HEK293 (cell line): ENCODE measurements around the gene SAP30.
A peak's percentile ranks its signal among the peaks of the same experiment; 100 is the strongest.

Source experiments
- CTCF ChIA-PET: fragments of 350-600 bp; formaldehyde crosslinking; extraction: SDS; loops from one replicate; lab custom pipeline; 2021; ENCODE audit warnings: antibody characterized with exemption; lab: Yijun Ruan, JAX
- POLR2A ChIA-PET: fragments of 300-600 bp; formaldehyde crosslinking; extraction: SDS; loops from one replicate; lab custom pipeline; 2020; ENCODE audit warnings: antibody characterized with exemption, inconsistent platforms; lab: Yijun Ruan, JAX
- H3K27ac ChIP-seq: fragments of 200-500 bp; sonication (Bioruptor generic); 2 replicates; pipeline ENCODE4 v1.5.1; 2014; ENCODE audit warnings: low read depth, low read length, control low read depth, inconsistent platforms; ENCODE audit errors: extremely low read depth
- H3K36me3 ChIP-seq, 2 experiments: fragments of 200-500 bp in 1 of 2; sonication (Bioruptor generic) in 1 of 2; 1 replicate in 1 of 2; 2 replicates in 1 of 2; pipeline ENCODE4 v1.5.1; 2014 to 2017; ENCODE audit warnings: inconsistent platforms in 2 of 2, low read length in 2 of 2; ENCODE audit not compliant: control insufficient read depth in 2 of 2, insufficient read depth in 1 of 2
- H3K4me1 ChIP-seq: fragments of 200-500 bp; sonication (Bioruptor generic); 2 replicates; pipeline ENCODE4 v1.5.1; 2014; ENCODE audit warnings: mild to moderate bottlenecking, low read length, inconsistent platforms; ENCODE audit not compliant: control insufficient read depth, insufficient read depth
- H3K4me3 ChIP-seq: 2 replicates; pipeline ENCODE4 v1.5.1; 2011; ENCODE audit warnings: low read depth, mild to moderate bottlenecking, control low read depth, low read length, moderate library complexity
- H3K9me3 ChIP-seq: fragments of 200-500 bp; sonication (Bioruptor generic); 2 replicates; pipeline ENCODE4 v1.5.1; 2014; ENCODE audit warnings: low read depth, low read length, inconsistent platforms; ENCODE audit not compliant: control insufficient read depth, insufficient read depth
- CTCF ChIP-seq: fragments of 450-650 bp; formaldehyde crosslinking; IDR thresholded peaks from 2 replicates; pipeline ENCODE4 v1.5.1; 2016; ENCODE audit warnings: missing biosample characterization, missing genetic modification characterization
- GFI1B ChIP-seq: fragments of 450-650 bp; formaldehyde crosslinking; IDR thresholded peaks from 2 replicates; pipeline ENCODE4 v1.5.1; 2016; ENCODE audit warnings: missing biosample characterization, missing genetic modification characterization
- GLI2 ChIP-seq: fragments of 450-650 bp; formaldehyde crosslinking; IDR thresholded peaks from 2 replicates; pipeline ENCODE4; 2017; ENCODE audit warnings: missing biosample characterization, missing genetic modification characterization, low read depth, borderline replicate concordance
- GLIS1 ChIP-seq: fragments of 450-650 bp; formaldehyde crosslinking; IDR thresholded peaks from 2 replicates; pipeline ENCODE4 v1.5.1; 2016; ENCODE audit warnings: missing biosample characterization, missing genetic modification characterization
- PRDM10 ChIP-seq: fragments of 450-650 bp; formaldehyde crosslinking; IDR thresholded peaks from 2 replicates; pipeline ENCODE4 v1.5.1; 2016; ENCODE audit warnings: missing biosample characterization, missing genetic modification characterization
- YY2 ChIP-seq: fragments of 450-650 bp; formaldehyde crosslinking; IDR thresholded peaks from 2 replicates; pipeline ENCODE4 v1.5.1; 2016; ENCODE audit warnings: missing biosample characterization, missing genetic modification characterization
- ZBTB48 ChIP-seq: fragments of 450-650 bp; formaldehyde crosslinking; IDR thresholded peaks from 2 replicates; pipeline ENCODE4 v1.5.1; 2016; ENCODE audit warnings: missing biosample characterization, missing genetic modification characterization
- ZNF366 ChIP-seq: fragments of 450-650 bp; formaldehyde crosslinking; conservative IDR thresholded peaks from 2 replicates; pipeline ENCODE4 v1.5.1; 2016; ENCODE audit warnings: missing biosample characterization, missing genetic modification characterization
- ZNF391 ChIP-seq: fragments of 450-650 bp; formaldehyde crosslinking; IDR thresholded peaks from 2 replicates; pipeline ENCODE4 v1.5.1; 2016; ENCODE audit warnings: low read depth, missing biosample characterization, missing genetic modification characterization, borderline replicate concordance
- ZNF513 ChIP-seq: fragments of 450-650 bp; IDR thresholded peaks from 2 replicates; pipeline ENCODE4 v1.5.1; 2018; ENCODE audit warnings: missing biosample characterization, missing genetic modification characterization
- ZNF558 ChIP-seq: fragments of 450-650 bp; formaldehyde crosslinking; IDR thresholded peaks from 2 replicates; pipeline ENCODE4 v1.5.1; 2016; ENCODE audit warnings: missing biosample characterization, missing genetic modification characterization
- ZNF596 ChIP-seq: fragments of 450-650 bp; IDR thresholded peaks from 2 replicates; pipeline ENCODE4 v1.5.0; 2018; ENCODE audit warnings: missing biosample characterization, mild to moderate bottlenecking, missing genetic modification characterization, moderate library complexity
- ZNF777 ChIP-seq: fragments of 450-650 bp; formaldehyde crosslinking; IDR thresholded peaks from 2 replicates; pipeline ENCODE4 v1.5.1; 2017; ENCODE audit warnings: missing biosample characterization, missing genetic modification characterization, borderline replicate concordance
- TF ChIP-seq, protein P1 (sequence below): fragments of 450-650 bp; formaldehyde crosslinking; IDR thresholded peaks from 2 replicates; pipeline ENCODE4 v1.5.1; 2016; ENCODE audit warnings: missing biosample characterization, missing genetic modification characterization

SAP30 gene

DNA sequence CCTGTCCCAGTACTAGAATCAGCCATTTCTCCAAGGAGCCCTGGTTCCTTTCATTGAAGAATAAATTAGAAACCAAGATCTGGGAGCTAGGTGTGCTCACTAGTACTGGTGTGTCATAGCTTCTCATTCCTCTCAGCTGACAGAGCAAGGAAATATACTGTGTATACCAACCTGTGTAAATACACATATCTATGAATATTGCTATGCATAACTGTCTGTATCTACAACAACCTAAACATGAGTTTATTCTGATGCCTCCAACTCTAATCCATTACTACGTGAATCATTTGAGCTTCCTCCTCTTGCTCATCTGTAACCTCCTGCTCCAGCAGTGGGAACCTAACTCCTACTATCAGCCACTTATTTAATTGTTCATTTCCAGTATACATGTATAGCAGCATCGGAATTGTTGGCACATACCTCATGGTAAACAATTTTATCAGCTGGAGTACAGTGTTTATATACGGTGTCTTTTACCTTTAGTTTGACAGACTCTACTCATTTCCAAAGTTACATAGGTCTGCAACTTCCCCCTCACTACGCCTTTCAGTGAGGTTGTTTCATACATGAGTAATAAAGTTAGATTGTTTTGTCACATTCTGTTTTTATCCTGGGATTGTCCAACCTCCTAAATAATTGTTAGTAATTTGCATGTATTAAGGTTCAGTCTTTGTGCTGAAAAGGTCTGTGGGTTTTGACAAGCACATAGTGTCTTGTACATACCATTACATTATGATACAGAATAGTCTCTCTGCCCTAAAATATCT lies 35.3 kb downstream of the SAP30 start (continued):
- TF ChIP-seq ZNF391 (no peak), CTCF (tag by site-specific recombination) (no peak), ZNF777 (tag by site-specific recombination) (no peak), ZBTB48 (no peak)

DNA sequence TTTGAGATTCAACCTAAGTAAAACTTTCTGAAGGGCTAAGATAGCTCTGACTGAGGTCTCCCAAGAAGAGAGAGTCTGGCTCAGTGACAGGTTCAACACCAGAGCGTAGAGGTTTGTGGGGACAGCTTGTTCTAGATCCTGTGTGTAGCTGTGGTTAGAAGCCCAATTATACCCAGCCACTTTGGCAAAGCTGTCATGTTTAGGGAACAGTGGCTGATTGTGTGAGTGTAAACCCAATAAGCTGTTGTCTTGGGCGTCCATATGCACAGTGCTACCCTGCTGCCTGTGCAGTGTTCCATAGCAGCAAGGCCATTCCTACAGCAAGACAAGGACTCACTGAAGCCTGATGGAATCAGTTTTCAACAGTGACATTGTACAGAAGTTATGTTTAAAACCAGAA lies 39.3 kb downstream of the SAP30 start:
- H3K4me1 ChIP-seq, result no peaks in the 10 kb centered on the region
- no peak overlapping the region for H3K27ac ChIP-seq
- TF ChIP-seq ZNF366 (no peak), GFI1B (tag by site-specific recombination) (no peak), ZNF558 (tag by site-specific recombination) (no peak), GLI2 (tag by site-specific recombination) (no peak), ZNF596 (tag by site-specific recombination) (no peak), ZNF513 (tag by site-specific recombination) (no peak), GLIS1 (tag by site-specific recombination) (no peak)
- TF ChIP-seq, protein P1, sequence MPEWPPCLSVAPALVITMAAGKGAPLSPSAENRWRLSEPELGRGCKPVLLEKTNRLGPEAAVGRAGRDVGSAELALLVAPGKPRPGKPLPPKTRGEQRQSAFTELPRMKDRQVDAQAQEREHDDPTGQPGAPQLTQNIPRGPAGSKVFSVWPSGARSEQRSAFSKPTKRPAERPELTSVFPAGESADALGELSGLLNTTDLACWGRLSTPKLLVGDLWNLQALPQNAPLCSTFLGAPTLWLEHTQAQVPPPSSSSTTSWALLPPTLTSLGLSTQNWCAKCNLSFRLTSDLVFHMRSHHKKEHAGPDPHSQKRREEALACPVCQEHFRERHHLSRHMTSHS (tag by site-specific recombination), result no peak
- no peak overlapping the region for H3K4me3 ChIP-seq
- POLR2A ChIA-PET, result no interaction called here
- CTCF ChIA-PET, result interaction anchor here (1.1 kb wide), 1 partner anchor 11 kb away, joined by 4 read pairs; no protein-coding TSS in a partner anchor
- H3K9me3 ChIP-seq, result no peaks in the 10 kb centered on the region
- no peaks in the 10 kb centered on the region for H3K36me3 ChIP-seq

GRCh38 chr4:173411106-173411693 lies 40.4 kb downstream of the SAP30 start:
- H3K4me1 ChIP-seq, result no peaks in the 10 kb centered on the region
- no peak overlapping the region for H3K4me3 ChIP-seq
- H3K36me3 ChIP-seq, result no peaks in the 10 kb centered on the region
- H3K27ac ChIP-seq, result no peak overlapping the region
- POLR2A ChIA-PET, result interaction anchor here (1.1 to 1.3 kb wide), 2 partner anchors 9 to 39 kb away, joined by 3 read pairs; no protein-coding TSS in a partner anchor
- no peaks in the 10 kb centered on the region for H3K9me3 ChIP-seq
- CTCF ChIA-PET, result interaction anchor here (1.1 to 2.0 kb wide), 2 partner anchors 10 to 110 kb away, joined by 4 to 8 read pairs; no protein-coding TSS in a partner anchor
- TF ChIP-seq YY2 (tag by site-specific recombination) (no peak), PRDM10 (tag by site-specific recombination) (peak; percentile 16; the same call in 1 of the 2 replicates)
